Endothelial cell of umbilical vein (primary cell): ENCODE measurements around the gene FILIP1L. TPM values are rescaled to one million over a fixed set of nuclear protein-coding genes. Genes with fewer than 3 reads are reported as not detected.

Source experiments
- BruUV-seq: library from RNA; stranded (reverse); fragments of 400-500 nt; replicated peaks from 2 replicates; lab custom pipeline; 2021; lab: Mats Ljungman, UMichigan
- CTCF ChIA-PET: fragments of 300-600, 350-600 bp; sonication (Branson Sonifier 250); formaldehyde crosslinking; loops from one replicate; lab custom pipeline; 2021; ENCODE audit warnings: antibody characterized with exemption, inconsistent platforms; lab: Charles Lee
- POLR2A ChIA-PET: fragments of 300-600, 350-600 bp; sonication (Branson Sonifier 250); formaldehyde crosslinking; loops from one replicate; lab custom pipeline; 2021; ENCODE audit warnings: antibody characterized with exemption, inconsistent platforms; lab: Charles Lee
- DNase-seq: peaks from one replicate; pipeline ENCODE4 v3.0.0-alpha.2; 2011; ENCODE audit warnings: low read depth, low spot score
- FAIRE-seq: peaks from 2 replicates; lab custom pipeline; 2011; peaks lifted over from hg19 to GRCh38; lab: Jason Lieb, UNC
- H2AFZ ChIP-seq: 2 replicates; pipeline ENCODE4 v1.6.0; 2012; ENCODE audit warnings: low read depth, low read length, control low read depth, inconsistent platforms
- H3K27ac ChIP-seq: 2 replicates; pipeline ENCODE4 v1.5.1; 2011; ENCODE audit warnings: low read depth, mild to moderate bottlenecking, control low read depth, low read length, moderate library complexity; ENCODE audit not compliant: insufficient read depth
- H3K27me3 ChIP-seq, 2 experiments: 2 replicates each; pipeline versions ENCODE4 v1.6.0 to v1.6.1; 2011; ENCODE audit warnings: low read length in 2 of 2, mixed read lengths in 1 of 2; ENCODE audit not compliant: control insufficient read depth in 2 of 2, insufficient read depth in 2 of 2
- H3K36me3 ChIP-seq, 2 experiments: 2 replicates in 1 of 2; 3 replicates in 1 of 2; pipeline ENCODE4 v1.5.1; 2011; ENCODE audit warnings: low read length in 2 of 2, mild to moderate bottlenecking in 1 of 2, moderate library complexity in 1 of 2; ENCODE audit not compliant: control insufficient read depth in 2 of 2, insufficient read depth in 2 of 2; ENCODE audit errors: extremely low read depth in 1 of 2
- H3K4me1 ChIP-seq: 3 replicates; pipeline ENCODE4 v1.5.1; 2011; ENCODE audit warnings: mild to moderate bottlenecking, low read length; ENCODE audit not compliant: control insufficient read depth, insufficient read depth; ENCODE audit errors: extremely low read depth
- H3K4me2 ChIP-seq: 2 replicates; pipeline ENCODE4 v1.6.1; 2011; ENCODE audit warnings: low read length, control low read depth, mixed read lengths; ENCODE audit not compliant: insufficient read depth
- H3K4me3 ChIP-seq, 3 experiments: fragments of 200-600 bp in 1 of 3; sonication (generic), shearing (Covaris generic) in 1 of 3; replicated peaks in 1 of 3; 2 replicates each; pipeline ENCODE4 v1.5.1; 2011 to 2016; ENCODE audit warnings: control low read depth in 3 of 3, low read length in 3 of 3, mild to moderate bottlenecking in 2 of 3, inconsistent platforms in 1 of 3, low read depth in 1 of 3, moderate library complexity in 1 of 3; ENCODE audit not compliant: insufficient read depth in 1 of 3
- H3K79me2 ChIP-seq: 2 replicates; pipeline ENCODE4 v1.6.0; 2012; ENCODE audit warnings: low read length, inconsistent platforms; ENCODE audit not compliant: control insufficient read depth, insufficient read depth
- H3K9ac ChIP-seq: replicated peaks from 2 replicates; pipeline ENCODE3; 2011; ENCODE audit warnings: low read length, control low read depth; ENCODE audit not compliant: insufficient read depth; ENCODE audit errors: extremely low read depth
- H3K9me1 ChIP-seq: replicated peaks from 3 replicates; pipeline ENCODE4 v1.6.0; 2011; ENCODE audit warnings: mild to moderate bottlenecking, low read length; ENCODE audit not compliant: control insufficient read depth, insufficient read depth; ENCODE audit errors: extremely low read depth
- H3K9me3 ChIP-seq: replicated peaks from 2 replicates; pipeline ENCODE4 v1.5.1; 2012; ENCODE audit warnings: low read length, inconsistent platforms; ENCODE audit not compliant: control insufficient read depth, insufficient read depth
- H4K20me1 ChIP-seq: replicated peaks from 2 replicates; pipeline ENCODE3; 2011; ENCODE audit warnings: mild to moderate bottlenecking, low read length; ENCODE audit not compliant: control insufficient read depth, insufficient read depth; ENCODE audit errors: extremely low read depth
- EZH2 ChIP-seq: IDR thresholded peaks from 2 replicates; pipeline ENCODE4 v1.6.1; 2012; ENCODE audit warnings: borderline replicate concordance, low read depth, mild to moderate bottlenecking, moderate library complexity, low read length, inconsistent platforms; ENCODE audit not compliant: severe bottlenecking
- FOS ChIP-seq: IDR thresholded peaks from 2 replicates; pipeline ENCODE4 v1.6.1; 2011; ENCODE audit warnings: mild to moderate bottlenecking, low read length, moderate library complexity, borderline replicate concordance; ENCODE audit not compliant: insufficient read depth
- GATA2 ChIP-seq: IDR thresholded peaks from 2 replicates; pipeline ENCODE4 v1.7.0; 2011; ENCODE audit warnings: low read depth, mild to moderate bottlenecking, moderate library complexity, mixed read lengths, low read length; ENCODE audit not compliant: insufficient read length, insufficient read depth
- JUN ChIP-seq: IDR thresholded peaks from 2 replicates; pipeline ENCODE4 v1.6.1; 2011; ENCODE audit warnings: borderline replicate concordance, low read depth; ENCODE audit not compliant: insufficient read length, insufficient read depth
- MYC ChIP-seq: IDR thresholded peaks from one replicate; pipeline ENCODE4 v1.6.1; 2011; ENCODE audit warnings: mild to moderate bottlenecking, low read depth, low read length
- POLR2A ChIP-seq: IDR thresholded peaks from 2 replicates; pipeline ENCODE4 v1.6.1; 2012; ENCODE audit warnings: low read depth, mild to moderate bottlenecking, control low read depth, low read length
- POLR2AphosphoS5 ChIP-seq: IDR thresholded peaks from 2 replicates; pipeline ENCODE4 v1.6.1; 2012; ENCODE audit warnings: low read depth, mild to moderate bottlenecking, control low read depth, low read length, moderate library complexity; ENCODE audit not compliant: insufficient read depth
- dilution Hi-C: fragments of 300-500 bp; cut with MboI; formaldehyde crosslinking; loops from one replicate; pipeline ENCODE4 v1.15.0; 2019; ENCODE audit warnings: low sequenced_read_pairs; ENCODE audit not compliant: extremely low pct_ligation_motif_present
- intact Hi-C: fragments of 100-400 bp; cut with micrococcal nuclease; formaldehyde crosslinking; loops from one replicate; pipeline ENCODE4 v1.10.0; 2022
- polyA plus RNA-seq, 4 experiments: library from polyadenylated mRNA; depleted of rRNA in 3 of 4; stranded (reverse) in 3 of 4; unstranded in 1 of 4; fragments of >200 nt; gene quantifications; 2 replicates each; pipeline versions ENCODE4 v1.2.1 to v1.2.3, GENCODE V29; 2011 to 2012; ENCODE audit warnings: missing spikeins in 1 of 4
- total RNA-seq: library from RNA; stranded (reverse); gene quantifications from 2 replicates; pipeline ENCODE4 v1.2.3, GENCODE V29; 2021
- TF ChIP-seq, protein P1 (sequence below): IDR thresholded peaks from 2 replicates; pipeline ENCODE4 v1.6.1; 2011; ENCODE audit not compliant: insufficient read depth, insufficient read length
- TF ChIP-seq, protein P2 (sequence below), 2 donors: IDR thresholded peaks; 1 replicate in 1 of 2; 2 replicates in 1 of 2; pipeline ENCODE4 v1.5.1; 2011; ENCODE audit warnings: low read length in 2 of 2, mild to moderate bottlenecking in 2 of 2, moderate library complexity in 2 of 2, control low read depth in 1 of 2, inconsistent platforms in 1 of 2, low read depth in 1 of 2; ENCODE audit not compliant: insufficient read depth in 1 of 2; ENCODE audit errors: extremely low read depth in 1 of 2

FILIP1L gene
- total and polyA plus RNA-seq, 2 donors (not counting 3 experiments of a cell fraction or from before 2014, with no cell fraction given), result 26.0 to 29.9 TPM

DNA sequence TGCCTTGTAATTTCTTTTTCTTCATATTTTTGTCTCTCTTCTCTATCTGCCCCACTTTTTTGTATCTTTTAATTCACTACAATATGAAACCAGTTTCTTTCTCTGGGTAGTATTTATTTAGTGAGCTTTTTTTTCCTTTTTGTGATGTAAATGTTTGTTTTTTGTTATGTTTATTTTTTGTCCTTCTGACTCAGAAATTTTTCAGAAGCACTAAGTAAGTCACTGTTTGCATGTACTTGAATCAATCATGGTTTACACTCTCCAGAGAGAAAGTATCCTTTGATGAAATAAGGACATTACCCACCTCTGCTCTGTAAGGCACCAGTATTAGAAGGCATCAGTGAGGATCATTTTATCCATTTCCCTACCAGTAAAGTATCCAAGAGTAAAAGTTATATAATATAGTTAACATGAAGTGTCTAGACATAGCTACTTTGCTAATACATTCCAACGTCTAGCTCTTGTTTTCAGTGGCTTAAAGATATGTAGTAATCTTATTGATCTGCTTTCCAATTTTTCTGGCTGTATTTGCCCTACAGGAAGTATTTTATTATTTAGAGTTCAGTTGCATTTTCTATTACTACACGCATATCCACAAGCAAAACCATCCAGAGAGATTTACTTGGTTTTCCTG, 25.4 kb downstream of the FILIP1L start:
- FAIRE-seq (no peak), DNase-seq (no peak)
- BruUV-seq, result no TSS peak
- H3K27me3 ChIP-seq, result no peaks in the 10 kb centered on the region
- intact Hi-C loops, result no loop called here
- TF ChIP-seq EZH2 (no peak), POLR2AphosphoS5 (no peak), JUN (no peak), GATA2 (no peak), POLR2A (no peak), FOS (no peak), MYC (no peak)
- TF ChIP-seq, protein P1, sequence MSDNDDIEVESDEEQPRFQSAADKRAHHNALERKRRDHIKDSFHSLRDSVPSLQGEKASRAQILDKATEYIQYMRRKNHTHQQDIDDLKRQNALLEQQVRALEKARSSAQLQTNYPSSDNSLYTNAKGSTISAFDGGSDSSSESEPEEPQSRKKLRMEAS, result no peak
- TF ChIP-seq, protein P2, sequence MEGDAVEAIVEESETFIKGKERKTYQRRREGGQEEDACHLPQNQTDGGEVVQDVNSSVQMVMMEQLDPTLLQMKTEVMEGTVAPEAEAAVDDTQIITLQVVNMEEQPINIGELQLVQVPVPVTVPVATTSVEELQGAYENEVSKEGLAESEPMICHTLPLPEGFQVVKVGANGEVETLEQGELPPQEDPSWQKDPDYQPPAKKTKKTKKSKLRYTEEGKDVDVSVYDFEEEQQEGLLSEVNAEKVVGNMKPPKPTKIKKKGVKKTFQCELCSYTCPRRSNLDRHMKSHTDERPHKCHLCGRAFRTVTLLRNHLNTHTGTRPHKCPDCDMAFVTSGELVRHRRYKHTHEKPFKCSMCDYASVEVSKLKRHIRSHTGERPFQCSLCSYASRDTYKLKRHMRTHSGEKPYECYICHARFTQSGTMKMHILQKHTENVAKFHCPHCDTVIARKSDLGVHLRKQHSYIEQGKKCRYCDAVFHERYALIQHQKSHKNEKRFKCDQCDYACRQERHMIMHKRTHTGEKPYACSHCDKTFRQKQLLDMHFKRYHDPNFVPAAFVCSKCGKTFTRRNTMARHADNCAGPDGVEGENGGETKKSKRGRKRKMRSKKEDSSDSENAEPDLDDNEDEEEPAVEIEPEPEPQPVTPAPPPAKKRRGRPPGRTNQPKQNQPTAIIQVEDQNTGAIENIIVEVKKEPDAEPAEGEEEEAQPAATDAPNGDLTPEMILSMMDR (IDR thresholded peaks at IDR 0.05; ENCODE audit: extremely low read depth in 1 of 2, insufficient read depth in 1 of 2, low read depth in 1 of 2, low read length in 2 of 2), result no peak
- H2AFZ ChIP-seq, result no peak overlapping the region
- POLR2A ChIA-PET, result no interaction called here
- H3K9me3 ChIP-seq, result no peaks in the 10 kb centered on the region
- H3K4me3 ChIP-seq, result no peak overlapping the region
- CTCF ChIA-PET, result interaction anchor here (1.1 to 2.8 kb wide), 8 partner anchors 9 to 257 kb away, joined by 3 to 16 read pairs (median 4); no protein-coding TSS in a partner anchor
- H3K36me3 ChIP-seq, result no peaks in the 10 kb centered on the region
- H3K27ac ChIP-seq, result no peak overlapping the region
- peaks cover 5% of the 10 kb centered on the region for H3K4me1 ChIP-seq
- no peaks in the 10 kb centered on the region for H3K9me1 ChIP-seq
- dilution Hi-C loops, result no loop called here
- no peak overlapping the region for H3K9ac ChIP-seq
- H3K4me2 ChIP-seq, result no peak overlapping the region
- H3K79me2 ChIP-seq, result no peaks in the 10 kb centered on the region
- H4K20me1 ChIP-seq, result no peaks in the 10 kb centered on the region
